Pancreas (tissue), 10 donors: ENCODE results near the gene PRKAR2B. TPM values are rescaled to one million over a fixed set of nuclear protein-coding genes. Genes with fewer than 3 reads are reported as not detected.
"Not testable (repeated sequence)": the region's sequence is repeated elsewhere in the genome, so short reads cannot be mapped to it uniquely, and the experiment has no call there.

Experiments used
- ATAC-seq, 4 donors: fragments of 200-7000 bp; cut with Tn5 transposase; one replicate each; pipeline versions ENCODE4 v1.8.0 to v1.9.1; 2020; ENCODE audit warnings: mild to moderate bottlenecking in 4 of 4, moderate library complexity in 4 of 4
- DNase-seq, 6 donors: peaks; one replicate each; pipeline ENCODE4 v3.0.0-alpha.2; 2020
- FAIRE-seq: peaks from 2 replicates; lab custom pipeline; 2012; peaks lifted over from hg19 to GRCh38; lab: Jason Lieb, UNC
- H3K27ac ChIP-seq, 4 donors: fragments of 200-600 bp; sonication (generic); 1 replicate in 3 of 4; 2 replicates in 1 of 4; pipeline versions ENCODE4 v1.5.0 to v1.8.0; 2020
- H3K27me3 ChIP-seq, 4 donors: fragments of 200-600 bp; one replicate each; pipeline ENCODE4 v1.8.0; 2021
- H3K36me3 ChIP-seq, 3 donors: fragments of 200-600 bp; sonication (generic) in 1 of 3; one replicate each; pipeline versions ENCODE4 v1.5.0 to v1.8.0; 2020 to 2021
- H3K4me1 ChIP-seq, 3 donors: fragments of 200-600 bp; one replicate each; pipeline ENCODE4 v1.8.0; 2021
- H3K4me3 ChIP-seq, 4 donors: fragments of 200-600 bp; sonication (generic) in 2 of 4; one replicate each; pipeline versions ENCODE4 v1.5.0 to v1.8.0; 2020 to 2021
- H3K9me3 ChIP-seq, 4 donors: fragments of 200-600 bp; one replicate each; pipeline ENCODE4 v1.8.0; 2021
- CTCF ChIP-seq, 4 donors: fragments of 200-600 bp; sonication (generic) in 3 of 4; IDR thresholded peaks; one replicate each; pipeline versions ENCODE4 v1.5.0 to v1.8.0; 2021; ENCODE audit warnings: antibody characterized with exemption in 4 of 4
- WGBS, 2 donors: extraction: QIAGEN DNeasy Blood & Tissue Kit; methylation state at CpG; one replicate each; pipeline ENCODE4 v1.1.7; 2013; 5-methylcytosine and 5-hydroxymethylcytosine counted together
- intact Hi-C, 3 donors: fragments of 100-400 bp; cut with DNase I; formaldehyde crosslinking; loops; one replicate each; pipeline versions ENCODE4 v1.11.1 to v1.14.2; 2022
- polyA plus RNA-seq, 2 donors: library from polyadenylated mRNA; stranded (reverse); fragments of 200-250 nt; gene quantifications; one replicate each; pipeline ENCODE4 v1.2.3, GENCODE V29; 2013
- total RNA-seq, 6 donors: library from RNA; stranded (reverse); fragmentation: NEBNext Ultra II Directional in 4 of 6; extraction: Animal tissue kit (Norgen Biotek cat#: 25700) in 4 of 6; gene quantifications; one replicate each; pipeline versions ENCODE4 v1.2.1 to v1.2.4, GENCODE V29; 2021 to 2023
- donor health status: healthy with polysubstance abuse.
- donor health status: DM: no; HTN: no; CAD: no; lungs with moderate emphysema.
- donor health status: DM: no; HTN: no; CAD: no.
- donor health status: control.
- donor health status: control.
- donor health status: Bipolar disorder and iron deficiency.
- donor health status: DM: yes; HTN: yes; CAD: no.
- donor health status: DM: no; HTN: no; CAD: no.
- donor health status: DM: no; HTN: no; CAD: no.
- donor health status: DM: yes; HTN: yes; CAD: no.

Gene PRKAR2B
- total and polyA plus RNA-seq, 8 donors, result 5.8 to 9.9 (median 7.6) TPM

- 38 to 47% methylated on average over 2 of the region's 2 CpGs for WGBS, 2 donors
- no peak overlapping the region for H3K27ac ChIP-seq
- ATAC-seq, result no peak
- no peak overlapping the region for H3K4me3 ChIP-seq
- no peaks in the 10 kb centered on the region for H3K9me3 ChIP-seq
- peaks cover 0 to 4% (median 0%) of the 10 kb centered on the region in 4 donors for H3K27me3 ChIP-seq
- no peaks in the 10 kb centered on the region for H3K4me1 ChIP-seq
- intact Hi-C loops, result no loop called here
- H3K36me3 ChIP-seq, result no peaks in the 10 kb centered on the region
- no peak for FAIRE-seq
- no peak for TF ChIP-seq CTCF (IDR thresholded peaks at IDR 0.05)
- DNase-seq, result no peak
Observed at GRCh38 chr7:107091306-107091705, 46.8 kb downstream of the PRKAR2B start.

- FAIRE-seq, ATAC-seq, H3K4me1 ChIP-seq, H3K4me3 ChIP-seq, H3K9me3 ChIP-seq, H3K27me3 ChIP-seq, intact Hi-C loops, H3K27ac ChIP-seq, DNase-seq, H3K36me3 ChIP-seq: not testable (repeated sequence)
- 92 to 97% methylated on average over 4 to 5 of the region's 5 CpGs for WGBS, 2 donors
Observed at GRCh38 chr7:107093671-107094070, 49.2 kb downstream of the PRKAR2B start.

- FAIRE-seq, DNase-seq, H3K4me1 ChIP-seq, H3K4me3 ChIP-seq, ATAC-seq, intact Hi-C loops, H3K9me3 ChIP-seq, H3K27ac ChIP-seq, H3K27me3 ChIP-seq, H3K36me3 ChIP-seq: not testable (repeated sequence)
- 93 to 97% methylated on average over 12 of the region's 12 CpGs for WGBS, 2 donors
Observed at GRCh38 chr7:107099154-107099553, 54.6 kb downstream of the PRKAR2B start.

- no peaks in the 10 kb centered on the region for H3K27me3 ChIP-seq
- FAIRE-seq (no peak), DNase-seq (no peak), ATAC-seq (no peak)
- no peak for TF ChIP-seq CTCF (IDR thresholded peaks at IDR 0.05)
- 26 to 35% methylated on average over 1 of the region's 1 CpG for WGBS, 2 donors
- H3K36me3 ChIP-seq, result no peaks in the 10 kb centered on the region
- no peak overlapping the region for H3K27ac ChIP-seq
- intact Hi-C loops, result no loop called here
- no peaks in the 10 kb centered on the region for H3K9me3 ChIP-seq
- H3K4me3 ChIP-seq, result no peak overlapping the region
- H3K4me1 ChIP-seq, result no peaks in the 10 kb centered on the region
Observed at GRCh38 chr7:107100824-107101223, 56.3 kb downstream of the PRKAR2B start.

GRCh38 chr7:107103369-107103768, 58.9 kb downstream of the PRKAR2B start:
- WGBS, 2 donors, result 79 to 83% methylated on average over 4 of the region's 4 CpGs
- FAIRE-seq (no peak), ATAC-seq (peak in 1 of 4 donors; percentile 14)

More at GRCh38 chr7:107103369-107103768, 58.9 kb downstream of the PRKAR2B start:
- H3K4me3 ChIP-seq, result no peak overlapping the region
- no peak for TF ChIP-seq CTCF (IDR thresholded peaks at IDR 0.05)
- intact Hi-C loops, result no loop called here
- DNase-seq, result no peak
- H3K27ac ChIP-seq, result no peak overlapping the region
- H3K9me3 ChIP-seq, result no peaks in the 10 kb centered on the region
- H3K36me3 ChIP-seq, result no peaks in the 10 kb centered on the region
- no peaks in the 10 kb centered on the region for H3K27me3 ChIP-seq
- H3K4me1 ChIP-seq, result no peaks in the 10 kb centered on the region
